NCI-H1092 treated with DMSO at 0.1 percent for 48 hours (cell line): ENCODE data around the gene PRPF6.

ENCODE experiments used
- DNase-seq: peaks from one replicate; lab custom pipeline; 2025; lab: John Stamatoyannopoulos, UW

Gene PRPF6

GRCh38 chr20:64077541-64077875 lies 96.6 kb downstream of the PRPF6 start:
- DNase-seq, result no peak

GRCh38 chr20:64077876-64078551 lies 97.1 kb downstream of the PRPF6 start:
- no peak for DNase-seq

GRCh38 chr20:64078934-64079272 lies 98.0 kb downstream of the PRPF6 start:
- DNase-seq, result no peak

- no peak for DNase-seq
These were observed 98.5 kb downstream of the PRPF6 start, which contains the start of gene RGS19 for GRCh38 chr20:64079273-64080012. Gene RGS19, minus strand, starts transcription at chr20:64079518. Its CDS starts 2,632 bp downstream, at chr20:64076886.

GRCh38 chr20:64080013-64080812 lies 99.3 kb downstream of the PRPF6 start, which contains the start of gene OPRL1:
Gene OPRL1, plus strand, starts transcription at chr20:64080082. Its CDS starts 12,639 bp downstream, at chr20:64092721.
- no peak for DNase-seq

GRCh38 chr20:64080813-64081623 lies 100.1 kb downstream of the PRPF6 start:
- no peak for DNase-seq

GRCh38 chr20:64081624-64081964 lies 100.7 kb downstream of the PRPF6 start:
- no peak for DNase-seq

- DNase-seq, result no peak
These were observed 101.3 kb downstream of the PRPF6 start for GRCh38 chr20:64082126-64082731.
